ENCODE measurements around the gene RPIA.
"Not testable (repeated sequence)": the region's sequence is repeated elsewhere in the genome, so short reads cannot be mapped to it uniquely, and the experiment has no call there.

- not testable (repeated sequence) for TF ChIP-seq CTCF (IDR thresholded peaks at IDR 0.05; ENCODE audit: low read length); EZH2 (IDR thresholded peaks at IDR 0.05; ENCODE audit: borderline replicate concordance, low read length)
These were observed 74.5 kb downstream of the RPIA start for GRCh38 chr2:88765889-88766481.

Measured in OCI-LY1 (cell line).